Right lobe of liver (tissue), 6 donors: Measurements from ENCODE around the gene AGRN. TPM values are rescaled to one million over a fixed set of nuclear protein-coding genes. Genes with fewer than 3 reads are reported as not detected.

Experiments used
- ATAC-seq, 4 donors: fragments of 200-7000 bp; cut with Tn5 transposase; one replicate each; pipeline ENCODE4 v1.9.1; 2020; ENCODE audit warnings: mild to moderate bottlenecking in 4 of 4, moderate library complexity in 4 of 4
- DNase-seq, 3 donors: peaks; one replicate each; pipeline ENCODE4 v3.0.0-alpha.2; 2020
- H3K27ac ChIP-seq, 3 donors: fragments of 200-600 bp; one replicate each; pipeline ENCODE4 v1.8.0; 2022
- H3K27me3 ChIP-seq, 2 donors: fragments of 200-600 bp; one replicate each; pipeline ENCODE4 v1.8.0; 2022
- H3K36me3 ChIP-seq, 4 donors: fragments of 200-600 bp; sonication (generic) in 1 of 4; one replicate each; pipeline versions ENCODE4 v1.5.1 to v1.8.0; 2017 to 2022; ENCODE audit warnings: control low read depth in 1 of 4
- H3K4me1 ChIP-seq, 4 donors: fragments of 200-600 bp; sonication (generic) in 1 of 4; one replicate each; pipeline versions ENCODE4 v1.5.1 to v1.8.0; 2017 to 2022; ENCODE audit warnings: control low read depth in 1 of 4
- H3K4me3 ChIP-seq, 3 donors: fragments of 200-600 bp; one replicate each; pipeline ENCODE4 v1.8.0; 2022
- H3K9me3 ChIP-seq, 4 donors: fragments of 200-600 bp; sonication (generic) in 1 of 4; one replicate each; pipeline versions ENCODE4 v1.5.1 to v1.8.0; 2017 to 2022; ENCODE audit warnings: control low read depth in 1 of 4
- POLR2A ChIP-seq: fragments of 450-650 bp; IDR thresholded peaks from one replicate; pipeline ENCODE4 v1.6.1; 2017; ENCODE audit warnings: antibody characterized with exemption, mild to moderate bottlenecking
- WGBS: methylation state at CpG from one replicate; pipeline ENCODE4 v1.1.6; 2018; ENCODE audit warnings: low coverage, low lambda C conversion rate; ENCODE audit not compliant: insufficient coverage; ENCODE audit errors: missing lambda C conversion rate; 5-methylcytosine and 5-hydroxymethylcytosine counted together
- intact Hi-C, 2 donors: fragments of 100-400 bp; cut with DNase I; formaldehyde crosslinking; loops; one replicate each; pipeline versions ENCODE4 v1.11.2 to v1.14.1; 2022
- total RNA-seq, 6 experiments: library from RNA; depleted of rRNA in 2 of 6; stranded (reverse); fragments of >200 nt in 2 of 6; fragmentation: NEBNext Ultra II Directional in 3 of 6; extraction: Animal tissue kit (Norgen Biotek cat#: 25700) in 3 of 6; gene quantifications; one replicate each; pipeline versions ENCODE4 v1.1.0 to v1.2.4, GENCODE V29; 2016 to 2023
- TF ChIP-seq, protein P1 (sequence below), 4 donors: fragments of 200-600 bp in 3 of 4; fragments of 450-650 bp in 1 of 4; IDR thresholded peaks; one replicate each; pipeline versions ENCODE4 v1.5.1 to v1.8.0; 2016 to 2022; ENCODE audit warnings: antibody characterized with exemption in 4 of 4, mild to moderate bottlenecking in 2 of 4
- donor health status: DM: no; HTN: yes; CAD: no.
- donor health status: DM: no; HTN: no; CAD: no.
- donor health status: DM: no; HTN: no; CAD: no.
- donor health status: DM: no; HTN: yes; CAD: no.
- donor health status: DM: no; HTN: yes; CAD: no.

AGRN gene
- total RNA-seq, 6 experiments from 2014 or later = 14.2 to 44.5 (median 35.2) TPM

DNA sequence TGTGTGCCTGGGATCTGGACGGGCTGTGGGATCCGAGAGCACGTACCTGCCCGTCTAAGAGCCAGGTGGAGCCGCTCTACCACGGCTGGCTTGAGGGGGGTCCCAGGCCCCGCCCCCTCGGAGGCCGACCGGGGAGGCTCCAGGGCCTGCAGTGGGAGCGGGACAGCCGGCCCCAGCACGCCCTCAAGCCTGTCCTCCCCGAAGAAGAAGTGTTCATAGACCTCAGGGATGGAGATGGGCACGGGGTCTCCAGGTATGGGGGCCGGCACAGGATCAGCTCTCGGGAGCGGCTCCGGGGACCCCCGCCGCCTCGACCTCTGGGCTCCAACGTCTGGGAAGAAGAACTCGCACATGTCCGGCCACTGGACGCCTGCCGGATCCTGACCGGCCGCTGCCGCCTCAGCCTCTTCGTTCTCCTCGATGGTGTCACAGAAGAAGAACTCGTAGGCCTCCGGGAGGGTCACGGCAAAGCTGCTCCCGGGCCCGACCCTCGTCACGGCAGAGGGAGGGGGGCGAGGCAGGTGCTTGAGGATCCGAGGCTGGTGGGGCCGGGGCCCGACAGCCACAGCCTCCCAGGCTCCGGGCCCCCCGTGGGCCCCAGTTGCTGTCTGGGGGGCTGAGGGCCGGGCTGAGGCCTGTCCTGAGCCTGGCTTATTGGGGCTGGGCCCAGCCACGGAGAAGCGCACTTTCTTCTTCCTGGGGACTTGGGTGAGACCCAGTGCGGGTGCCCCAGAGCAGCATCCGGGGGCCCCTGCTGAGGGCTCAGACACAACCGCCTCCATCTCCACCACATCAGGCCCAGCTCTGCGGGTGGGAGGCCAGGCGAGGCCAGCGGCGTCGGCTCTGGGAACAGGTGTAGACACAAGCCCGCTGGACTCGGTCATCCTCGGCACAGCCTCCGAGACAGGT is 40.8 kb upstream of the AGRN start:
- intact Hi-C loops = no loop called here
- Histone ChIP-seq H3K9me3 (no peaks in the 10 kb centered on the region), H3K36me3 (no peaks in the 10 kb centered on the region), H3K4me3 (no peak overlapping the region), H3K27me3 (no peaks in the 10 kb centered on the region), H3K4me1 (peaks cover 0 to 6% (median 0%) of the 10 kb centered on the region in 4 donors), H3K27ac (no peak overlapping the region)
- ATAC-seq (no peak), DNase-seq (no peak)
- no peak for TF ChIP-seq POLR2A
- TF ChIP-seq, protein P1, sequence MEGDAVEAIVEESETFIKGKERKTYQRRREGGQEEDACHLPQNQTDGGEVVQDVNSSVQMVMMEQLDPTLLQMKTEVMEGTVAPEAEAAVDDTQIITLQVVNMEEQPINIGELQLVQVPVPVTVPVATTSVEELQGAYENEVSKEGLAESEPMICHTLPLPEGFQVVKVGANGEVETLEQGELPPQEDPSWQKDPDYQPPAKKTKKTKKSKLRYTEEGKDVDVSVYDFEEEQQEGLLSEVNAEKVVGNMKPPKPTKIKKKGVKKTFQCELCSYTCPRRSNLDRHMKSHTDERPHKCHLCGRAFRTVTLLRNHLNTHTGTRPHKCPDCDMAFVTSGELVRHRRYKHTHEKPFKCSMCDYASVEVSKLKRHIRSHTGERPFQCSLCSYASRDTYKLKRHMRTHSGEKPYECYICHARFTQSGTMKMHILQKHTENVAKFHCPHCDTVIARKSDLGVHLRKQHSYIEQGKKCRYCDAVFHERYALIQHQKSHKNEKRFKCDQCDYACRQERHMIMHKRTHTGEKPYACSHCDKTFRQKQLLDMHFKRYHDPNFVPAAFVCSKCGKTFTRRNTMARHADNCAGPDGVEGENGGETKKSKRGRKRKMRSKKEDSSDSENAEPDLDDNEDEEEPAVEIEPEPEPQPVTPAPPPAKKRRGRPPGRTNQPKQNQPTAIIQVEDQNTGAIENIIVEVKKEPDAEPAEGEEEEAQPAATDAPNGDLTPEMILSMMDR (IDR thresholded peaks at IDR 0.05) = no peak
- 20% methylated on average over 1 of the region's 60 CpGs for WGBS

DNA sequence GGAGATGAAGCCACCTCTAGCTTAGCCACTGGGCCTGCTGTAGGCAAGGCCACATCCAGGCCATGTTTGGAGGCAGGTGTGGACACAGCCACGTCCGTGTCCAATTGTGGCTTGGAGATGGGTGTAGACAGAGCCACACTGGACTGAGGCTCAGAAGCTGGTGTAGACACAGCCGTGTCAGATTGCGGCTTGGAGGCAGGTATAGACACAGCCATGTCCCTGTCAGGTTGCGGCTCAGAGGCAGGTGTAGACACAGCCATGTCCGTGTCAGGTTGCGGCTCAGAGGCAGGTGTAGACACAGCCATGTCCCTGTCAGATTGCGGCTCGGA is 40.2 kb upstream of the AGRN start:
- no peaks in the 10 kb centered on the region for H3K9me3 ChIP-seq
- H3K4me3 ChIP-seq = no peak overlapping the region
- no peak overlapping the region for H3K27ac ChIP-seq
- no peaks in the 10 kb centered on the region for H3K27me3 ChIP-seq
- 100% methylated on average over 2 of the region's 9 CpGs for WGBS
- DNase-seq (peak in 1 of 3 donors; percentile 15), ATAC-seq (no peak)
- TF ChIP-seq POLR2A = no peak
- TF ChIP-seq, protein P1 (IDR thresholded peaks at IDR 0.05) = no peak
- intact Hi-C loops = loop anchor here in 1 of 2 donors (10.0 kb wide), 1 partner anchor 85 kb away; no protein-coding TSS in a partner anchor
- no peaks in the 10 kb centered on the region for H3K36me3 ChIP-seq
- H3K4me1 ChIP-seq = peaks cover 0 to 6% (median 0%) of the 10 kb centered on the region in 4 donors

DNA sequence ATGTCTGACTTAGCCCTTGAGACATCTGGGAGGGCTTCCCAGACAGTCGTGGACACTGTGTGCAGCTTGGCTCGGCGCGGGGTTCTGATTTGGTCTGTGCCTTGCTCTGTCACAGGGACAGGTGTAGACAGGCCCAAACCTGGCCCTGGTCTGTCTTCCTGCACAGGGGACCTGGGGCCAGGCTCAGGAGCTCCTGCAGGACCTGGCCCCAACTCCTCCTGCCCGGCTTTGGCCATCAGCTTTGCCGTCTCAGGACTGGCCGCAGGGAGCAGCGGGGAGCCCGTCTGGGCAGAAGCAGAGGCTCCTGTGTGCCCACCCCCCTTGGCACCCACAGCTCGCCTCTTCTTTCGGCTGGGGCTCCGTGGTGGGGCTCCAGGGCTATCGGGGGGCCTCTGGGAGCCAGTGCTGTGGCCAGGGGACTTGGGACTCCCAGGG is 39.8 kb upstream of the AGRN start:
- no peaks in the 10 kb centered on the region for H3K36me3 ChIP-seq
- no peak for ATAC-seq

DNA sequence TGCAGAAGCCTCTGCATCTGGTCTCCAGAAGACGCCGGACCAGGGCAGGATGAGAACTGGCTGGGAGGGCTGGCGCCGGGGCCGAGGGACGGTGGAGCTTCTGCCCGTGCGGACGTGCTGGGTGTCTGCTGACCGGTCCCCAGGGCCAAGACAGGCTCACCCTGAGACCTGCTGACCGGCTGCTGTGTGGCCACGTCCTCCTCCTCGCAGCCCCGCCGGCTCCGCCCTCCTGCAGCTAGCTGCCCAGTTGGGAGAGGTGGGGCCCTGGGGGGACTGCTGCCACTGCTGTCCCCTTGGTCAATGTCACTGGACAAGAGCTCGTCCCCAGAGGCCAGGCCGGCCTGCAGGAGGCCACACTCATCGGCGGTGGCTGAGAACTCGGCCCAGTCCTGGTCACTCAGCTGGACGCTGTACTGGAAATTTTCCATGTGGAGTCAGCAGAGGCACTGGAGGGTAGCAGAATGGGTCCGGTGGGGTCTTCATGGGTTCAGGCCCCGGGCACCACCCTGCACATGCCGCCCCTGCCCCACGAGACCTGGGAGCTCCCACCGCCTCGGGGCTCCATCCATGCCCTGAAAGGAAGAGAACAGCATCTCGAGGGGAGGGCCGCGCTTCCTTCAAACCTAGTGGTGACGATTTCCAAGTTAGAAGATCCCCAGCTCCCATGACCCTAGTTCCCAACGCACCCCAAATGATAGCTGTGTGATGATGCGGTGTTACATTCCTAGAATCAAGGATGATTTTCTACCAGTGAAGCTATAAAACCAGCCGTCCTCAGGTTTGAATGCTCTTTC is 39.1 kb upstream of the AGRN start:
- H3K27ac ChIP-seq = no peak overlapping the region
- peaks cover 0 to 5% (median 0%) of the 10 kb centered on the region in 4 donors for H3K4me1 ChIP-seq
- H3K9me3 ChIP-seq = no peaks in the 10 kb centered on the region
- no CpG with 5 or more reads among the region's 35 CpGs for WGBS
- ATAC-seq (peak; percentile 3 to 26 (median 10)), DNase-seq (peak in 2 of 3 donors; percentile 36 to 61)
- intact Hi-C loops = loop anchor here in 1 of 2 donors (10.0 kb wide), 1 partner anchor 84 kb away; no protein-coding TSS in a partner anchor
- no peak overlapping the region for H3K4me3 ChIP-seq
- TF ChIP-seq POLR2A = no peak
- TF ChIP-seq, protein P1 (IDR thresholded peaks at IDR 0.05) = no peak
- no peaks in the 10 kb centered on the region for H3K36me3 ChIP-seq
- H3K27me3 ChIP-seq = no peaks in the 10 kb centered on the region

More for the DNA sequence above, 39.8 kb upstream of the AGRN start:
- 78% methylated on average over 3 of the region's 13 CpGs for WGBS
- DNase-seq = no peak
- Histone ChIP-seq H3K27me3 (no peaks in the 10 kb centered on the region), H3K4me1 (peaks cover 0 to 6% (median 0%) of the 10 kb centered on the region in 4 donors), H3K9me3 (no peaks in the 10 kb centered on the region), H3K4me3 (no peak overlapping the region), H3K27ac (no peak overlapping the region)
- TF ChIP-seq, protein P1 (IDR thresholded peaks at IDR 0.05) = no peak
- no peak for TF ChIP-seq POLR2A
- intact Hi-C loops = loop anchor here in 1 of 2 donors (10.0 kb wide), 1 partner anchor 85 kb away; no protein-coding TSS in a partner anchor
